ENCODE results near the gene CDH13. TPM values are rescaled to one million over a fixed set of nuclear protein-coding genes. Genes with fewer than 3 reads are reported as not detected.

The CDH13 gene
- total RNA-seq, 4 donors from 2014 or later: 3.4 to 14.8 (median 6.5) TPM

- 75 to 79% methylated on average over 6 of the region's 6 CpGs for WGBS, 2 donors
- H3K9me3 ChIP-seq: no peaks in the 10 kb centered on the region
- TF ChIP-seq, protein P1, sequence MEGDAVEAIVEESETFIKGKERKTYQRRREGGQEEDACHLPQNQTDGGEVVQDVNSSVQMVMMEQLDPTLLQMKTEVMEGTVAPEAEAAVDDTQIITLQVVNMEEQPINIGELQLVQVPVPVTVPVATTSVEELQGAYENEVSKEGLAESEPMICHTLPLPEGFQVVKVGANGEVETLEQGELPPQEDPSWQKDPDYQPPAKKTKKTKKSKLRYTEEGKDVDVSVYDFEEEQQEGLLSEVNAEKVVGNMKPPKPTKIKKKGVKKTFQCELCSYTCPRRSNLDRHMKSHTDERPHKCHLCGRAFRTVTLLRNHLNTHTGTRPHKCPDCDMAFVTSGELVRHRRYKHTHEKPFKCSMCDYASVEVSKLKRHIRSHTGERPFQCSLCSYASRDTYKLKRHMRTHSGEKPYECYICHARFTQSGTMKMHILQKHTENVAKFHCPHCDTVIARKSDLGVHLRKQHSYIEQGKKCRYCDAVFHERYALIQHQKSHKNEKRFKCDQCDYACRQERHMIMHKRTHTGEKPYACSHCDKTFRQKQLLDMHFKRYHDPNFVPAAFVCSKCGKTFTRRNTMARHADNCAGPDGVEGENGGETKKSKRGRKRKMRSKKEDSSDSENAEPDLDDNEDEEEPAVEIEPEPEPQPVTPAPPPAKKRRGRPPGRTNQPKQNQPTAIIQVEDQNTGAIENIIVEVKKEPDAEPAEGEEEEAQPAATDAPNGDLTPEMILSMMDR (IDR thresholded peaks at IDR 0.05): no peak
- no peak for TF ChIP-seq POLR2A (IDR thresholded peaks at IDR 0.05)
- no peaks in the 10 kb centered on the region for H3K4me1 ChIP-seq
- no peak for DNase-seq
- no peak overlapping the region for H3K4me3 ChIP-seq (replicated peaks in 1 of 3)
- H3K27ac ChIP-seq: no peak overlapping the region
- intact Hi-C loops (cut with DNase I): no loop called here
- no peaks in the 10 kb centered on the region for H3K27me3 ChIP-seq
- no peaks in the 10 kb centered on the region for H3K36me3 ChIP-seq
These were observed 947.6 kb downstream of the CDH13 start for GRCh38 chr16:83574388-83574787.

- no peaks in the 10 kb centered on the region for H3K9me3 ChIP-seq
- H3K36me3 ChIP-seq: no peaks in the 10 kb centered on the region
- H3K27me3 ChIP-seq: no peaks in the 10 kb centered on the region
- H3K4me3 ChIP-seq (replicated peaks in 1 of 3): no peak overlapping the region
- 82 to 90% methylated on average over 7 of the region's 7 CpGs for WGBS, 2 donors
- no peak for DNase-seq
- no peak for TF ChIP-seq POLR2A (IDR thresholded peaks at IDR 0.05)
- TF ChIP-seq, protein P1 (IDR thresholded peaks at IDR 0.05): no peak
- no peaks in the 10 kb centered on the region for H3K4me1 ChIP-seq
- no peak overlapping the region for H3K27ac ChIP-seq
- intact Hi-C loops (cut with DNase I): no loop called here
These were observed 950.4 kb downstream of the CDH13 start for GRCh38 chr16:83577078-83577745.

DNA sequence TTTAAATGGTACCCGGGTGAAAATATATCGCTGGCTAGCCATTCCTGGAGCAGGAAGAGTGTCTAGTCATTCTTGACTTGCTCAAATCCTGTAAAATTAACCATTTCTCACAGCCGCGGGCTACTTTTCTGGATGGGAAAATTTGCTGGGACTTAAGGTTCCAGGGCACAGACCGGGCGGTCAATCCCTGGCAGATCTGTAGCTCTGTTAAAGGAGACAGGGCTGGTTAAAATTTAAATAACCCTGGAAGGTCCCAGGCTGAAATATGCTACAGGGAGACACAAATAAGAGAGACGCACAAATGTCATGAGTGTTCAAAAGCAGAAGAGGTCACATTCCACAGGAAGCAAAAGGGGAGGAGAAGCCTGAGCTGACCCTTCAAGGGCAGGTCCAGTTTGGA is 951.4 kb downstream of the CDH13 start:
- no peak for DNase-seq
- 76 to 79% methylated on average over 7 of the region's 7 CpGs for WGBS, 2 donors
- H3K27ac ChIP-seq: no peak overlapping the region
- H3K27me3 ChIP-seq: no peaks in the 10 kb centered on the region
- no peaks in the 10 kb centered on the region for H3K9me3 ChIP-seq
- TF ChIP-seq POLR2A (IDR thresholded peaks at IDR 0.05): no peak
- TF ChIP-seq, protein P1 (IDR thresholded peaks at IDR 0.05): no peak
- H3K4me3 ChIP-seq (replicated peaks in 1 of 3): no peak overlapping the region
- no peaks in the 10 kb centered on the region for H3K4me1 ChIP-seq
- intact Hi-C loops (cut with DNase I): no loop called here
- H3K36me3 ChIP-seq: no peaks in the 10 kb centered on the region

DNA sequence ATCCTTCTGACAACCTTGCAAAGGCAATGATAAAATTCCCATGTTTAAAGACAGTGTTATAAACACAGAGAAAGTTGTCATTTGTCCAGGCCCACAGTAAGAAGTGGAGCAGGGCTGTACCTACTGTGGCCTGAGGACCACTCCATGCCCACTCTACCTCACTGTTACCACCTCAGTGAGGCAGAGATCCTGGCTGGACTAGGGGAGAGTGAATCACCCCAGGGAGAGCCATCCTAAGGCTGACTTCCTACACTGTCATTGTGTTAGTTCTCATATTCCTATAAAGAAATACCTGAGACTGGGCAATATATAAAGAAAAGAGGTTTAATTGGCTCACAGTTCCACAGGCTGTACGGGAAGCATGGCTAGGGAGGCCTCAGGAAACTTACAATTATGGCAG is 952.3 kb downstream of the CDH13 start:
- TF ChIP-seq, protein P1 (IDR thresholded peaks at IDR 0.05): no peak
- no peak for TF ChIP-seq POLR2A (IDR thresholded peaks at IDR 0.05)
- 73% methylated on average over 1 of the region's 1 CpG for WGBS, 2 donors
- Histone ChIP-seq H3K27me3 (no peaks in the 10 kb centered on the region), H3K9me3 (no peaks in the 10 kb centered on the region), H3K36me3 (no peaks in the 10 kb centered on the region), H3K27ac (no peak overlapping the region), H3K4me3 (replicated peaks in 1 of 3) (no peak overlapping the region), H3K4me1 (no peaks in the 10 kb centered on the region)
- intact Hi-C loops (cut with DNase I): no loop called here
- DNase-seq: no peak

DNA sequence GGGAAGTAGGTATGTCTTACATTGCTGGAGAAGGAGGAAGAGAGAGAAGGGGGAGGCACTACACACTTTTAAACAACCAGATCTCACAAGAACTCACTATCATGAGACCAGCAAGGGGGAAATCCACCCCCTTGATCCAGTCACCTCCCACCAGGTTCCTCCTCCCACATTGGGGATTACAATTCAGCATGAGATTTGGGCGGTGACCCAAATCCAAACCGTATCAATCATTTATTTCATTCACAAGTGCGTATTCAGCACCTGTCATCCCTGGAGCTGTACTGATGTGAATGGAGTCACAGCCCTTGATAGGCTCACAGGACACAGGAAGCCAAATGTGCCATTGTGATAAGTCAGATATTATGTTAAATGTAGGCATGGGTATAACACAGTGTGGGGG is 952.7 kb downstream of the CDH13 start:
- H3K27me3 ChIP-seq: no peaks in the 10 kb centered on the region
- no peak for DNase-seq
- no peak overlapping the region for H3K4me3 ChIP-seq (replicated peaks in 1 of 3)
- 80 to 85% methylated on average over 3 of the region's 3 CpGs for WGBS, 2 donors
- H3K27ac ChIP-seq: no peak overlapping the region
- H3K36me3 ChIP-seq: no peaks in the 10 kb centered on the region
- no peaks in the 10 kb centered on the region for H3K9me3 ChIP-seq
- intact Hi-C loops (cut with DNase I): no loop called here
- TF ChIP-seq, protein P1 (IDR thresholded peaks at IDR 0.05): no peak
- TF ChIP-seq POLR2A (IDR thresholded peaks at IDR 0.05): no peak
- H3K4me1 ChIP-seq: no peaks in the 10 kb centered on the region

Measured in thyroid gland (tissue), 4 donors.